ENCODE data around the gene SBF2.

SBF2 gene

DNA sequence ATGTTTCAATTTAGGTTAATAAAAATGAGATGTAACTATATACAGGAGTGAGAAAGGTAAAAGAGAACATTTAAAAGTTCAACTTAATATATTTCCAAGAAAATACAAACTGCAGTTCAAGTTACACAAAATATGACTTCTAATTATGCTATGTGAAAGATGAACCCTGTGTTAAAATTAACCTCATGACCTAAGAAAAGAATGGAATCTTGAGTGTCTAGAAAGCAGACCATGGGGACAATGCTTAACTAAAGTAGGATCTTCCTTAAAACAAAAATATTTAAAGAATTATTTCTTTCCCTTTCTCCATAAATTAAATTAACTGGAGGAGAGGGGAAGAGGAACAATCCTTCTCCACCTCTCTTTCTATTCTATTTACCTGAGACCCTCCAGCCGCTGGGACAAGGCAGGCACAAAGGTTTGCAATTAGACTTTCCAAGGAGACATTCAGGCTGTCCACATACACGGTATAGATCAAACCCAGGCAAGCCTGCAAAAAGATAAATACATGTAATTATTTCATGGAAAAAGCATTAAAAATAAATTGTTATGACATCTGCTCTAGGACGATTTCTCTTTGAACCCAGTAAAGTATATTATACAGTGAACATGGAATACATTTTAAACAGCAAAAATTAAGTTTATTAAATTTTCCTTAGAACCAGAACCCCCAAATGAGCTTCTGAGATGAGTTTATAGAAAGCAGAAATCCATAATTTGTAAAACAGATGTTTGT is 264.5 kb downstream of the SBF2 start:
- TF ChIP-seq, protein P1, sequence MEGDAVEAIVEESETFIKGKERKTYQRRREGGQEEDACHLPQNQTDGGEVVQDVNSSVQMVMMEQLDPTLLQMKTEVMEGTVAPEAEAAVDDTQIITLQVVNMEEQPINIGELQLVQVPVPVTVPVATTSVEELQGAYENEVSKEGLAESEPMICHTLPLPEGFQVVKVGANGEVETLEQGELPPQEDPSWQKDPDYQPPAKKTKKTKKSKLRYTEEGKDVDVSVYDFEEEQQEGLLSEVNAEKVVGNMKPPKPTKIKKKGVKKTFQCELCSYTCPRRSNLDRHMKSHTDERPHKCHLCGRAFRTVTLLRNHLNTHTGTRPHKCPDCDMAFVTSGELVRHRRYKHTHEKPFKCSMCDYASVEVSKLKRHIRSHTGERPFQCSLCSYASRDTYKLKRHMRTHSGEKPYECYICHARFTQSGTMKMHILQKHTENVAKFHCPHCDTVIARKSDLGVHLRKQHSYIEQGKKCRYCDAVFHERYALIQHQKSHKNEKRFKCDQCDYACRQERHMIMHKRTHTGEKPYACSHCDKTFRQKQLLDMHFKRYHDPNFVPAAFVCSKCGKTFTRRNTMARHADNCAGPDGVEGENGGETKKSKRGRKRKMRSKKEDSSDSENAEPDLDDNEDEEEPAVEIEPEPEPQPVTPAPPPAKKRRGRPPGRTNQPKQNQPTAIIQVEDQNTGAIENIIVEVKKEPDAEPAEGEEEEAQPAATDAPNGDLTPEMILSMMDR (IDR thresholded peaks at IDR 0.05; ENCODE audit: insufficient read depth, low read depth, low read length, missing control alignments): no peak
- no peak for DNase-seq (ENCODE audit: low read depth)
- no peak overlapping the region for H3K4me3 ChIP-seq (ENCODE audit: low read length)

DNA sequence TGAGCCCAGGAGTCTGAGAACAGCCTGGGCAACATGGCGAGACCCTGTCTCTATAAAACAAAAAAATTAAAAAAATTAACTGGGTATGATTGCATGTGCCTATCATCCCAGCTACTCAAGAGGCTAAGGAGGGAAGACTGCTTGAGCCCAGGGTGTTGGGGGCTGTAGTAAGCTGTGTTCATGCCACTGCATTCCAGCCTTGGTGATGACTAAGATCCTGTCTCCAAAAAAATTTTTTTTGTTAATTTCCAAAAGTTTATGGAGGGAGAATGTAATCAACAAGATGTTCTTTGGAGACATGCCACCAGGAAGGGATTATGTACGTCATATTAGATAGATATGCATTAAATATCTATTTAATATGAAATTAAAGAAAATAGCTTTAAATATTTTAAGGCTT is 267.5 kb downstream of the SBF2 start:
- no peak overlapping the region for H3K4me3 ChIP-seq (ENCODE audit: low read length)
- DNase-seq (ENCODE audit: low read depth): no peak
- TF ChIP-seq, protein P1 (IDR thresholded peaks at IDR 0.05; ENCODE audit: insufficient read depth, low read depth, low read length, missing control alignments): no peak

DNA sequence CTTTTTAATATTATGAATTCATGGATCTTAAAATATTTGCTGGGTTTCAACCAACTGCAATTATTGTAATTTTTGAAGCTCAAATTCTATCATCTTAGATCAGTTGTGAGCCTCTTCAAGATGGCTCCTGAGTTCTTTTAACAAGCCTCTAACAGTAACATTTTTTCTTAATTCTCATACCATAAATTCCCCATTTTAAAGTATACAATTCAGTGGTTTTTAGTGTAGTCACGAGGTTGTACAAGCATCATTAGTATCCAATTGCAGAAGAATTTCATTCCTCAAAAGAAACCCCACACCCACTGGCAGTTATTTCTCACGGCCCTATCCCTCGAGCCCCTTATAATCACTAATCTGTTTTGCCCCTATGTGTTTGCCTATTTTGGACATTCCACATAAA is 270.8 kb downstream of the SBF2 start:
- DNase-seq (ENCODE audit: low read depth): no peak
- no peak overlapping the region for H3K4me3 ChIP-seq (ENCODE audit: low read length)
- TF ChIP-seq, protein P1 (IDR thresholded peaks at IDR 0.05; ENCODE audit: insufficient read depth, low read depth, low read length, missing control alignments): no peak

DNA sequence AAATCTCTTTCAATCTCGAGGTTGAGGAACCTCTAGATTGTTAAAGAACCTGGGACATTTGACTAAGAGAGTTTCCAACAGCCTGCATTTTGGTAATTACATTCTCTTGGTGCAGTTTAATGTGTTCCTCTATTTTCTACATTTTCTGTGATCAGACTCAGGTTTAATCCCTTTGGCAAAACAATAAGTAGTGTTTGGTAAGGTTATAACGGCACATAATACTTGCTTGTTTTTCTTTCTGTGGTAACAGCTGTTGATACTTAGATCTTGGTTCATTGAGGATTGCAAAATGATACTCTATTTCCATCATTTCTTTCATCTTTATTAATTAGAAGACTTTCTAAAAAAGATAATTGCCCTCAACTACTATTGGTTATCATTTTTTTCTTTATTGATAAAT is 271.3 kb downstream of the SBF2 start:
- TF ChIP-seq, protein P1 (IDR thresholded peaks at IDR 0.05; ENCODE audit: insufficient read depth, low read depth, low read length, missing control alignments): no peak
- H3K4me3 ChIP-seq (ENCODE audit: low read length): no peak overlapping the region

DNA sequence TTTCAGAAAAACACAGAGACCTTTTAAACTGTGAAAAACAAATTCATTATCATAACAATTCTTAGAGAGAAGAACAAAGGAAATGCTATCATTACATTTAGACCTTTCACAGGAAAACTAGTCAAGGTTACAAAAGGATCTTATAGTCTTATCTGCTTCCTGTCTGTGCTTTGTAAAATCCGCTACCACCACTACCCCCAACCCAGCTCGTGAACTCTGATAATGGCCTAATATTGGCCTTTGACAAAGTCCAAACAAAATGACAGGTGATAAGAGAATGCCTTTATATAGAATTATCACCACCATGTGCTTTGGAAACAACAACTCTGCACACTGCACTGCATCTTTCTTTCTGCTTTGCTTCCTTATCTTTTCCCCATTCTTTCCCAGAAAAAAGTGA is 272.5 kb downstream of the SBF2 start:
- H3K4me3 ChIP-seq (ENCODE audit: low read length): no peak overlapping the region
- TF ChIP-seq, protein P1 (IDR thresholded peaks at IDR 0.05; ENCODE audit: insufficient read depth, low read depth, low read length, missing control alignments): no peak
- DNase-seq (ENCODE audit: low read depth): no peak

More for the DNA sequence above, 271.3 kb downstream of the SBF2 start:
- DNase-seq (ENCODE audit: low read depth): no peak

DNA sequence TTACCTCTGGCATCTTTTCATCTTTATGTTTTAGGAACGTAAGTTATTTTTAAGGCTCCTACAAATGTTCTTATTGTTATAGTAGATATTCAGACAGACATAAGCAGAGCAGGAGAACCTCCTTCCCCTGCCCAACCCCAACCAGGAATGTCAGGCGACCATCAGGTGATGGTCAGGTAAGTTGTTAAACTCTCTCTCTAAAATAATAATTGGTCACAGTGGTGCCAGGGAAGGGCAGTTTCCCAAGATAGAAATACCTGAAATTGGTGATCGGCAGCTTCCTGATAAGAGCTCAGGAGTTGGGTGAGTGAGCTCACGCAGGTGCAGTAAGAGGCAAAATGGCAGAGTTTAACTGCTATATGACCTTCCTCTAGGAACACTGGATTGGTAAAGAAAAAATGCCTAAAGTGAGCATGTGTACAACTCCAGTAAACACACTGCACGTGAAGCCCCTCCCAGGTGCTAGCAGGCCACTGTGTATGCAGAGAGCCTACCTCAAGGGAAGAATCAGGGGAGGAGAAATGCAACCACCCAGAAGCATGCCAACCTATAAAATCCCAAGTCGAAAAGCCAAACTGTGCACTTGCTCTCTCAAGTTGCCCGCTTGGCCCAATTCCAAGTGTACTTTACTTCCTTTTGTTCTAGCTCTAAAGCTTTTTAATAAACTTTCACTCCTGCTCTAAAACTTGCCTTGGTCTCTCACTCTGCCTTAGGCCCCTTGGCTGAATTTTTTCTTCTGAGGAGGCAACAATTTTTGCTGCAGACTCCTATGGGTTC is 273.9 kb downstream of the SBF2 start:
- peak; percentile 14 for DNase-seq (ENCODE audit: low read depth)
- TF ChIP-seq, protein P1 (IDR thresholded peaks at IDR 0.05; ENCODE audit: insufficient read depth, low read depth, low read length, missing control alignments): no peak
- no peak overlapping the region for H3K4me3 ChIP-seq (ENCODE audit: low read length)
